Measurements from ENCODE around the gene IGSF8. TPM values are rescaled to one million over a fixed set of nuclear protein-coding genes. Genes with fewer than 3 reads are reported as not detected.
"Not testable (repeated sequence)": the region's sequence is repeated elsewhere in the genome, so short reads cannot be mapped to it uniquely, and the experiment has no call there.

The IGSF8 gene
- total RNA-seq, 1 donor from 2014 or later, result 19.2 TPM

DNA sequence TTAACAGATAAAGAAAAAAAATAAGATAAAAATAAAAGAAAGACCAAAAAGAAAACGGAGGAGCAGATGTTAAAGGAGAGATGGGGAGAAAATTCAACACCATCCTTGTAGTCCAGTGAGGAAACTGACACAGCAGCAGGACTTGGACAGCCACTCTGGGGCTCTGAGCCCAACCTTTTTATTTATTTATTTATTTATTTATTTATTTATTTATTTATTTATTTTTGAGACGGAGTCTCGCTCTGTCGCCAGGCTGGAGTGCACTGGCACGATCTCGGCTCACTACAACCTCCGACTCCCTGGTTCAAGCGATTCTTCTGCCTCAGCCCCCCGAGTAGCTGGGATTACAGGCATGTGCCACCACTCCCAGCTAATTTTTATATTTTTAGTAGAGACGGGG, 13.0 kb upstream of the IGSF8 start:
- intact Hi-C loops (cut with micrococcal nuclease); ATAC-seq; DNase-seq: not testable (repeated sequence)

DNA sequence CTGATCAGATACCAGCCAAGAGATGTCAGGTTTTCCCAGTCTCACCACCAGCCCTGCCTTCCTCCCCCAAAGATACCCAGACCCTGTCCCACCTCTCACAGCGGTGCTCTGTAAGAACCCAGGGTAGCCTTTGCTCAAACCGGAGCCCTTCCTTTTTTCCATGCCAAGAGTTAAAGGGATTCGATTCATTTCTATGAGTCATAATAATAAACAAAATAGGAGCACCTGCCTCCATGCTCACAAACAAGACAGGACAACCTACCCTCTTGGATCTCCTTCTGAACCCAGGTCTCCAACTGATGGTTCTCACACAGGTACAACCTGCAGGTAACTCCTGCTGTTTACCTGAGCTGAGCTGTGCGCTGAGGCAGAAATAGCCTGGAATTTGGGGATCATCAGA, 11.3 kb upstream of the IGSF8 start:
- intact Hi-C loops (cut with micrococcal nuclease), result loop anchor here (10.0 kb wide), 1 partner anchor 85 kb away; the partner anchor contains the start of gene CASQ1
- no peak for ATAC-seq
- no peak for DNase-seq

DNA sequence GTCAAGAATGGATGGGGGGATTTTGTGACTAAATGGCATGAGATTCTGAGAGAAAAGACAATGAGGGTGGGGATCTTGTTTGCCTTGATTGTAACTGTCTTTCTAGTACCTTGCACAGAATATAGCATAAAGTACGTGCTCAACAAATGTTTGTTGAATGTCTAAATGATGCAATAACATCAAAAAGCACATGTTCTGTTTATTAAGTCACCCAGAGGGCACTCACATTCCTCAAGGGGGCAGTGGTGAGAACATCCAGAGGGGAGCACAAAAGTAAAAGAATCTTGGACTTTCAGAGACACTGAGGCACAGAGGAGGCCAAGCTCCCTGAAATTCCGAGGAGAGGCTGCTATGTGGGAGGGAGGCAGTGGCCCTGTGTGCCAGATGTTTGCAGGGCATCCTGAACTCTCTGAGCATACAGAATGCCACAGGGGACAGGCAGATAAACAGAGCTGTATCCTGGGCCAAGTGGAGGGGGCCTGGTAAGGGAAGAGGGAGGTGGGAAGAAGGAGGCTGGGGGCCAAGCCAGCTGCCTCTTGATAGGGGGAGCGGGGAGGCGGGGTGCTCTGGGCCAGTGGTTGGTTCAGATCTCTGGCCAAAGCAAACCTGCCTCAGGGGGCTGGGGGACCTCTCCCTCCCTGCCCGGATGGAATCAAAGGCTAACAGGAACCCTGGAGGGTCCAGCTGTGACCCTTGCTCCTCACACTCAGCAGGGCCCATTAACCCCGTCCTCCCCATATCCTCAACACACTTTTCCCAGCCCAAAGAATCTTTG, 10.7 kb upstream of the IGSF8 start:
- no peak for DNase-seq
- ATAC-seq, result no peak
- intact Hi-C loops (cut with micrococcal nuclease), result loop anchor here (10.0 kb wide), 1 partner anchor 86 kb away; the partner anchor contains the start of gene CASQ1

DNA sequence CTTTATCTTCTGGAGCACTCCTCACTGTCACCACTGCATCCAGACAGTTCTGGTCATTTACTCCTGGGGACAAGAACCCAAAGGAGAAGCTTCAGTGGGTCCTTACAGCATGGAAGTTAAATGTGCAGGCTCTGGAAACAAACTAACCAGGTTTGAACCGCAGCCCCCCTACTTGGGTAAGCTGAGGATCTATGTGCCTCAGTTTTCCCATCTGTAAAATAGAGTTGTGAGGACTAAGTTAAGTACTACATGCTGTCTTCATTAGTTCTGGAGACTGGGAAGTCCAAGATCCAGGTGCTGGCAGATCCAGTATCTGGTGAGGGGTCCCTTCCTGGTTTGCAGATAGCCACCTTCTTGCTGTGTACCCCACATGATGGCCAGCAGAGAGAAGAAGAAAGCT, 9.1 kb upstream of the IGSF8 start:
- ATAC-seq (no peak), DNase-seq (no peak)
- intact Hi-C loops (cut with micrococcal nuclease), result loop anchor here (10.0 kb wide), 1 partner anchor 87 kb away; the partner anchor contains the start of gene CASQ1

DNA sequence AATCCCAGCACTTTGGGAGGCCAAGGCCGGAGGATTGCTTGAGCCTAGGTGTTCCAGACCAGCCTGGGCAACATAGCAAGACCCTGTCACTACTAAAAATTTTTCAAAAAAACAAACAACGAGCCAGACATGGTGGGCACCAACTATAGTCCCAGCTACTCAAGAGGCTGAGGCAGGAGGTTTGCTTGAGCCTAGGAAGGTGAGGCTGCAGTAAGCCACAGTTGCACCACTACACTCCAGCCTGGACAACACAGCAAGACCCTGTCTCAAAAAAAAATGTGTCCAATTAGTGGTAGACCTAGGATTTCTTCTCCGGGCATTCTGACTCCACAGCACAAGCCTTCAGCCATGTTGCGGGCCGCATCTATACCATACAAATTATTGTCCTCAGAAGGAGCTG, 6.7 kb upstream of the IGSF8 start:
- ATAC-seq, result no peak
- intact Hi-C loops (cut with micrococcal nuclease), result loop anchor here (10.0 kb wide), 1 partner anchor 90 kb away; the partner anchor contains the start of gene CASQ1
- DNase-seq, result no peak

DNA sequence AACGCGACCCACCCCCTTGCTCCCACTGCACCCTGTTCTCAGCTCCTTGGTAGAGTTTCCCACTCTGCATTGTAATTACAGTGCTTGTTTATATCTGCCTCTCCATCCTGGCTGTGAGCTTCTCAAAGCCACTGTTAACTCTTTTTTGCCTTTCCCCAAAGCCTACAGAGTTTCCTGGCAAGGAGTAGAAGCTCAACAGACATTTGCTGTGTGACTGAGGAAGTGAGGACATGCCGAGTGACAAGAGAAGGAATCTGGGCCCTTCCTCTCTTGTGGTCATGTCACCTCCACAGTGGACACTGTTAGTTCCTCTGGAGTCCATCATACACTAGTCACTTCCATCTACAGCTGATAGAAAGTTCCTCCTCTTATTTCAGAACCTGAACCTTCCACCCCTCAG, 6.1 kb upstream of the IGSF8 start:
- intact Hi-C loops (cut with micrococcal nuclease), result loop anchor here (10.0 kb wide), 1 partner anchor 90 kb away; the partner anchor contains the start of gene CASQ1
- DNase-seq (no peak), ATAC-seq (no peak)

DNA sequence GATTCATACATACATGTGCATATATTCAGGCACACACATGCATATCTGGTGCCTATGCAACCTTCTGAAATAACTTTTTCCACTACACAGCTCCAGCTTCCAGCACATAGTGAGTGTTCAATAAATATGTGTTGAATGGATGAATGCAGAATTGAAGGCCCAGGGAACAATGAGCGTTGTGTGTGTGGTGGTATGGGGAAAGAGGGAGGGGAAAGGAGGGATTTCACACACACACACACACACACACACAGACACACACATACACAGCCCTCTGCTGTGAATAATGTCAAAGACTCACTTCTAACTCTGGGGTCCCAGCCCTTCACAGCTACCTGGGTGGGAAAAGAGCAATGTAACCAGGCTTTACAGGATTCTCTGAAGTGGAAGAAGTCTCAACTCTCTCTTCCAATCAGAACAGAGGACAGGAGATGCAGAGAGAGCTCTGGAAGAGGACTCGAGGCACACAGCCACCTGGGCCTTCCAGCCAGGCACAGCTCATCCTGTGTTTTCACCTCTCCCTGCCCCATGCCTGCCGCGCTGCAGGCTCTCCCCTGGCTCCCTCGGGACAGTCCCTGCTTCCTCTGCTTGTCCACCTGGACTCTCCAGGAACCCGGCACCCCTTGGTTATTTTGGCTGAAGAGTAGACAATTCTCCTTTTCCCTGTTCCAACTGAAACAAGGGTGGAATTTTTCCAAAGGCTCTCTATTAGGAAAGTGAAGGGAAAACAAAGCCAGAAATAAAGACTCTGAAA, 5.4 kb upstream of the IGSF8 start:
- intact Hi-C loops (cut with micrococcal nuclease), result loop anchor here (10.0 kb wide), 1 partner anchor 91 kb away; the partner anchor contains the start of gene CASQ1
- DNase-seq, result no peak
- no peak for ATAC-seq

DNA sequence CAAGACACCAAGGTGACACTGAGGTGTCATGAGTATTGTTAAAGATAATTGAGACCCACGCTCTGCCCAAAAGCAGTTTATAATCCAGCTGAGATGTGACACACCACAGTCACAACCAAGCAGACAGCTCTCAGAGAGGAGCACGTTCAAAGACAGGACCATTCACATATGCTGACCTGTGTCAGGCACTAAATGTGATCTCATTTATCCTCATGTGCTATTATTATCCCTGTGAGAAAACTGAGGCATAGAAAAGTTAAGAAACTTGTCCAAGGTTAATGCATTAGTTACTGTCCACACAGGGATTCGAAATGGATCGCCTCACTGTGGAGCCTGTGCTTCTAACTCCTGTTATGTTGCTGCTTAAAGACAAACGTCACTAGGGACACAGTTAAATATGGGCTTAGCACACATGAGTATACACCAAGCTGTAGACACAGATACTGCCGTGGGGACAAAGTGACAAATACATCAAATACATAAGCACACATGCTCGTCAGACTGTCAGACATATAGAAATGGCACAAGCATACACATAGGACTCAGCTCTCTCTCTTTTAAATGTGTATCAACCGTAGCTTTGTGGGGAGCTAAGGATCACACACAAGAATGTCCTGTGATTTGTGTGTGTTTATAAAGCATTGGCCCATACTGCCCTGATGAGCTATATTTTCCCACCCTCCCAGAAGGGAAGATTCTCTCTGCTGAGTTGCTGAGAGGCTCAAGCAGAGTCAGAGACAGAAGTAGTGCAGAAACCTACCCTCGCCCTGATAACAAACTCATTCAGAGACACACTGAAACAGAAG, 3.5 kb upstream of the IGSF8 start:
- intact Hi-C loops (cut with micrococcal nuclease), result loop anchor here (10.0 kb wide), 1 partner anchor 93 kb away; the partner anchor contains the start of gene CASQ1
- DNase-seq, result no peak
- no peak for ATAC-seq

DNA sequence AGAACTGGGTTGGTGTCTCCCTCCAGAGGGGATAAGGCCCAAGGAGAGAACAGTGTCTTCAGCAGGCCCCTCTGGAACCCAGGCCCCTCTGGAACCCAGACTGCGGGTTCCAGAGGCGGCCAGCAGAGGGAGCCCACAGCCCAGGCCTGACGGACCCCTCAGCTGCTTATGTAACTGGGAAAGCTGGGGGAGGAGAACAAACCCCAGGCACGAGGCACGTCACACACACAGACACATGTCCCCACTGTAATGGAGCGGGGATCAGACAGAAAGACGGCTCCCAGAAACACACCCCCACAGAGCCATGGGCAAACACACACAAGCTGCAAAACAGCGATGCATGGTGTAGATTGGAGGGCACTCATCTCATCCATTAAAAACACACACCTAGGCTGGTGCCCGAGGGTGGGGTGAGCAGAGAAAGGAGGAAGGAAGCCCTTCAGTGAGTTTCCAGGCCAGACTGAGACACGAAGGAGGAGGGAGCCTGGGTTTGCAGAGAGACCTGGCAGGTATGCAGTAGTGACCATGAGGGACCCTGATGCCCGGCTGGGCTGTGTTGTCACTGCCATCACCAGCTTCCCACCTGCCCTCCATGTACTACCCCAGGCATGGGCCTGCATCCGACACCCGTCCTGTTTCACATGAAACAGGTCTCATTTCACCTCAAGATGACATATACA, 2.8 kb upstream of the IGSF8 start:
- intact Hi-C loops (cut with micrococcal nuclease), result loop anchor here (10.0 kb wide), 1 partner anchor 94 kb away; the partner anchor contains the start of gene CASQ1
- DNase-seq, result peak; percentile 89
- ATAC-seq, result peak; percentile 46

DNA sequence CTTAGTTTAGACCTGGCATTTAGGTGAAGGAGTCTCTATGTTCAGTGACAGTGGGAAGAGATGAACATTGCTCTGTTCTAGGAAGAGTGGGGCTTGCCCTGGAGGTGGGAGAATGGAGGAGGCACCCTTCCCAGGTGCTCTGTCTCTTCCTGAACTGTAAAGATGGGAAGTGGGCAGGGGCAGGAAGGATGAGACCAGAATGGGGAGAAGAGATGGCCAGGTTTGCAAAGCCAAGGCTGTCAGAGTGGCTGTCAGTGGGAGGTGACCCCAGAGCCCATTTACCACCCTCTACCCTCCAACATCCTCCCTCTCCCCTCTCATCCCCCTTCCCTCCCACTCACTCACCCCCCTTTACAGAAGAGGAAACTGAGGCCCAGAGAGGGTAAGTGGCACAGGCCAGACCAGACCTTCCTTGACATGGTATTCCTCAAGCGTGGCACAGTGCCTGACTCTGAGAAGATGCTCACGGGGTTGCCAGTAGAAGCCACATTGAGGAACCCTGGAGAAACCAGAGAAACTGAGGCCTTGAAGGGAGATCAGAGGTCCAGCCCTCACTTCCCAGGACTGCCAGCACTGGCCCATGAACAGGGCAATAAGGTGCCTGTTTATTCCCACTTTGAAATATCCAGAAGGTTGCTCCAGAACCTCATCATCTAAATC, 1.4 kb upstream of the IGSF8 start:
- ATAC-seq (no peak), DNase-seq (no peak)
- intact Hi-C loops (cut with micrococcal nuclease), result loop anchor here (10.0 kb wide), 1 partner anchor 95 kb away; the partner anchor contains the start of gene CASQ1

DNA sequence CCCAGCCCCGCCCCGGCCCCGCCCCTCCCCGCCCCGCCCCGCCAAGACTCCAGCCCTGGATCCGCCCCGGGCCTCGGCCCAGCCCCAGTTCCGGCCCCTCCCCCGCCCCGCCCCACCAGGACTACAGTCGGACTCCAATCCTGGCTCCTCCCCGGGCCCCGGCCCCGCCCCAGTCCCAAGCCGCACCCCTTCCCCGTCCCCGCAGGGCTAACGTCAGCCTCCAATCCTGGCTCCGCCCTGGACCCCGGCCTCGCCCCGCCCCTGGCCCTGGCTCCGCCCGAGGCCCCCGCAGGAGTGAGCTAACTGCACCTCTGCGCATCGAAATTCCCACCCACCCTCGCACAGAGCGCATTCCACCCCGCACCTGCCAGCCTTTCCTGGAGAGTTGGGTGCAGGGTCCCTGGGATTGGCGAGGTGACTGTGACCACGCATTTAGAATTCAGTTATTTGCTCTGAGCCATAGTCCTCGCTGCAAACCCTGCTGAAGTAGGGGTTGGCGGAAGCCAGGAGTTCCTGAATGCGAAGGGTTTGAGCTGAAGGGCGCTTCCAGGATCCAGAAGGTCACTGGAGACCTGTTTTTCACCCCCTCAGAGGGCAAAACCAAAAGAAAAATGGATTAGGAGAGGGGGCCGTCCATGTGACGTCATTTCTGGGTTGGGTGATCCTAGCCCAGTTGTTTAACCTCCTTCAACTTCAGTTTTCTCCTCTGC, 588 bp upstream of the IGSF8 start:
- DNase-seq (peak; percentile 98), ATAC-seq (peak; percentile 87)
- intact Hi-C loops (cut with micrococcal nuclease), result no loop called here

DNA sequence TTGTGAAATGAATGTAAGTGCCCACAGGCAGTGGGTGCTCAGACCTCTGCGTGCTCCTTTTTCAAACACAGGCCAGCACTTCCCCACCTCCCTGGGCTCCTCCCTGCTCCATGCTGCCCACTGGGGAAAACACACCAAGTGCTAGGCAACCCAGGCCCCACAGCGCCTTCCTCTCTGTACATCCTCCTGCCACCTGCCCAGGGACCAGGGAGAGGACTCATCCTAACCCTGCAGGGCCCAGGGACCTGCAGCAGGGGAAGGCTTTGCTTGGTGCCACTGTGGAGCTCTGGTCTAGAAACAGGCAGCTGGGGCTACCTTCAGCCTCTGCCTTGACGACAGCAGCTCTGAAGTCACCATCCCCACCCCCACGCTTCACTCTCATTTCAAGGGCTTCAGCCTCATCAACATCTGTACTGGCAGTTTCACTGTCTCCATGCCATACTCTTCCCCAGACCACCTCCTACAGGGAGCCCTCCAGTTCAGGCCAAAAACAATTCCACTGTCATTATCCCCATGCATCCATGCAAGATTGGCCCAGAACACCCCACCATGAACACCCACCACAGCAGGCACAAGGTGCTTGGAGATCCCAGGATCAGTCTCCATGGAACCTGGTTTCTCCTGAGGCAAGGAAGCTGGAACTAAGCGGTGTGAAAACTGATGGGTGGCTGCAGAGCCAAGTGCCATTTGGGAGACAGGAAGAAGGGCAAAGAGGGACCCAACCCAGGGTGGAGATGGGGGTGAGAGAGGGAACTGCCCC, 1.1 kb downstream of the IGSF8 start:
- intact Hi-C loops (cut with micrococcal nuclease), result no loop called here
- no peak for DNase-seq
- no peak for ATAC-seq

DNA sequence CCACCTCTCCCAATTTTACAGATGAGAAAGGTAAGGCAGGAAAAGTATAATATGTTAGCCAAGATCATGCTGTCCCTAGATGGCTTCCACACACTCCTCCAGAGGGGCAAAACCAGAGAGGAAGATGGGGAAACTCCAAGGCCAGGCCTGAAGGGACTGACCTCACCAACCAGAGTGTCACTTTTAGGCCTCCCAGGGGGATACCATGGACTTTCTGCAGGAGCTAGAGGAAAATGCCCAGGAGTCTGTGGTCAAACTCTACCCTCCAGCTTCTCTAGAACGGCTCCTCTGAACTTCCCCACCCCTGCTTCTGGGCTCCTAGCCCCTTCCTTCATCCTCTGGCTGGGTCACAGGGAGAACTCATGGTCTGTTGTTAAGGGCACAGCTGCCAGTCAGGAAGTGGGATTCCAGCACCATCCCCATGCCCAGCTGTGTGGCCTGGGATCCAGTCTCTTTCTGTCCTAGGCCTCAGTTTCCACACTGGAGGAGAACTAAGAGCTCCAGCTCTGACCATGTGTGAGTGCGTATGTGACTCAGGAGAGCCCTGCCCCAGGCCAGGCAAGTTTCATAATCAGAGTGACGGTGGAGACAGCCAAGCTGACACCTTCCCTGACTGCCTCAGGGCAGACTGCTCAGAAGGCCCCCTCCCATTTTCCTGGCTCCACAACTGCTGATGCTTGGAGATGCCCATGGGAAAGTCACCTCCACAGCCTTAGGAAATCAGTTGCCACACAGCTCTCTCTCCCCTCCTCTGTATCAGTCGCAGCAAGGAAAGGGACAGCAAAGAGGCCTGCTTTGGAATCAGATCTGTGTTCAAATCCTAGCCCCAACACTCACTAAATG, 1.9 kb downstream of the IGSF8 start:
- DNase-seq, result no peak
- no peak for ATAC-seq
- intact Hi-C loops (cut with micrococcal nuclease), result no loop called here

DNA sequence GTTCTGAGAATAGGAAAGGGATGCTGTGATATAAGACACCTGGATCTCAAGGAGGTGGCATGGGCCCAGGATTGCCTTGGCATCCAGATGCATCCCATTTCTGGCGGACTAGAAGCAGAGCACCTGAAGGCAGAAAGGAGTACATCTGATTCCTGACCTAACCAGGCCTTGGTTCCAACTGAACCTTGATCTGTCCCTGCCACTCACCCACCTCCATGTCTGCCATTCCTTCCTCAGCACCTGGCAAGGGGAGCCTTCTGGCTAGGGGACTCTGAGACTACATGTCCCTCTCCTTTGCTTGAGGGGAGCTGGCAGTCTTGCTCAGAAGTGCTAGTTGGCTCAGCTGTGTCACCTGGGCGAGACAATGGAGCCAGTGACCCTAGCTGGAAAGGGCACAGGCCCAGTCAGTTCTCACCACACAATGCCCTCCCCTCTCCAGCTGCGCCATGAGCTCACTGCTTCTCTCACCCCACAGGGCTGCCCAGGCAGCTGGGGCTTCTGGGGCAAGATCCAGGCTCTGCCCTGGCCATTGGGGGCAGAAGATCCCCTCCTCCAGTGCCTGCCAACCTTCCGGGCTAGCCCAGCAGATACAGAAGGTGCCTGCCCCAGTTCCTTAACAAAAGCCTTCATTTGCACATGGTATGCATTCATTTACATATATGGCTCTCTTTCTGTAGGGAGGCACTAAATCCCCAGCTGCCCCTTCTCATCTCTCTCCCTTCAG, 2.9 kb downstream of the IGSF8 start:
- intact Hi-C loops (cut with micrococcal nuclease), result no loop called here
- DNase-seq (no peak), ATAC-seq (no peak)

DNA sequence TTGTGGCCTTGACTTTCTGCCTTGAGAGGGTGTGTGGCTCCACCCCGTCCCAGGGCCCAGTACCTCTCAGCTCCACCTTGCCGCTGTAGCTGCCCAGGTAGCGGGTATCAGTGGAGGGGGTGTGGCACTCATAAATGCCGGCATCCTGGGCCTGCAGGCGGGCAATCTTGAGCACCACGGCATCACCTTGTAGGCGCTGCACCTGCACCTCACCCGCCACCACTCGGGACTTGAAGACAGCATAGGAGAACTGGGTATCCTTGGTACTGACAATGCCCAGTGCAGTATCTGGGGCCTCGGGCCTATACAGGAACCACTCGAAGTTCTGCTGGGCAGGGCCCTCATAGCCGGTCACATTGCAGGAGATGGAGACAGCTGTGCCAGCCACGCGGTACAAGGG, 3.6 kb downstream of the IGSF8 start:
- no peak for ATAC-seq
- DNase-seq, result no peak
- intact Hi-C loops (cut with micrococcal nuclease), result no loop called here

DNA sequence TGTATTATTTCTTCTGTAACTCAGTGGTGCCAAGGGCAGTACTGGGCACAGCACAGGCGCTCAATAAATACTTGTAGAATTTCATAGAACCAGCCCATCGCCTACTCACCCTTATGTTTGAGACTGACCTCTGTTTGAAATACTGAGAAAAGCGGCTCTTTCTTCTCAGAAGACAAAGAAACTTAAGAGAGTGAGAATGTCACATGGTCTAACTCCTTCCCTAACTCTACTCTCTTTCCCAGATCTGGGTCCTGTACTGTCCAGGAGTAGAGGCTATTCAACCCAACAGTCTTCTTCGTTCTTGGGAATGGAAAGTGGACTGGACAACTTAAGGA, 4.2 kb downstream of the IGSF8 start:
- DNase-seq (no peak), ATAC-seq (no peak)
- intact Hi-C loops (cut with micrococcal nuclease), result no loop called here
